HEK293T (cell line): ENCODE measurements around the gene ANKRD11.

Source experiments
- ARNT ChIP-seq: fragments of 450-650 bp; IDR thresholded peaks from 2 replicates; pipeline ENCODE4 v1.6.1; 2017; ENCODE audit warnings: mild to moderate bottlenecking
- BHLHE40 ChIP-seq: fragments of 450-650 bp; IDR thresholded peaks from 2 replicates; pipeline ENCODE4 v1.6.1; 2016; ENCODE audit warnings: mild to moderate bottlenecking, moderate library complexity, borderline replicate concordance
- FOXA1 ChIP-seq: fragments of 450-650 bp; IDR thresholded peaks from 2 replicates; pipeline ENCODE4 v1.6.1; 2016; ENCODE audit warnings: mild to moderate bottlenecking
- FOXK2 ChIP-seq: fragments of 450-650 bp; IDR thresholded peaks from 2 replicates; pipeline ENCODE4 v1.6.1; 2016; ENCODE audit warnings: mild to moderate bottlenecking
- FOXM1 ChIP-seq: fragments of 450-650 bp; IDR thresholded peaks from 2 replicates; pipeline ENCODE4 v1.6.1; 2017; ENCODE audit warnings: mild to moderate bottlenecking, borderline replicate concordance
- HDGF ChIP-seq: fragments of 450-650 bp; IDR thresholded peaks from 2 replicates; pipeline ENCODE4 v1.6.1; 2017; ENCODE audit warnings: antibody characterized with exemption, borderline replicate concordance
- L3MBTL2 ChIP-seq: fragments of 450-650 bp; conservative IDR thresholded peaks from 2 replicates; pipeline ENCODE4 v1.6.1; 2016; ENCODE audit warnings: mild to moderate bottlenecking
- NFRKB ChIP-seq: fragments of 450-650 bp; IDR thresholded peaks from 2 replicates; pipeline ENCODE4 v1.6.1; 2016; ENCODE audit warnings: mild to moderate bottlenecking, moderate library complexity
- SP1 ChIP-seq: fragments of 450-650 bp; IDR thresholded peaks from 2 replicates; pipeline ENCODE4 v1.6.1; 2017
- SUZ12 ChIP-seq: fragments of 450-650 bp; IDR thresholded peaks from 2 replicates; pipeline ENCODE4 v1.6.1; 2016; ENCODE audit warnings: mild to moderate bottlenecking
- TARDBP ChIP-seq: fragments of 450-650 bp; IDR thresholded peaks from 2 replicates; pipeline ENCODE4 v1.6.1; 2016
- TF ChIP-seq, protein P1 (sequence below): fragments of 450-650 bp; IDR thresholded peaks from 2 replicates; pipeline ENCODE4 v1.6.1; 2016

DNA sequence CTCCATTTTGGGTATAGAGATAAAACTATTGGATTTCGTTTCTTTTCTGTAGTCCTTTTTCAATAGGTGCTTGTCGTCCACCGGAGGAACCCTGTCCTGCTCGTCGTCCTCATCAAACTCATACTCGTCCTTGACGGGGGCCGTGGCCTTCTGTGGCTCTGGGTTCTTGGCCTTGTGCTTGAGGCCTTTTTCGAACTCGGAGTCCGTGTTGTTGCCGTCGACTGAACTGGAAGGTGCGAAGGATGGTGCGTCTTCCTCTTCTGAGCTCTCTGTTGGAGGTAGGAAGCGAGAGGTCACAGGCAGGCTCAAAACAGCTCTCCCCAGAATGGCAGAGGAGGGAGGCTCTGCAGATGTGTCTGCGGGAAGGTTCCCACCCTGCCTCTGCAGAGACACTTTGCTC lies 205.0 kb downstream of the ANKRD11 start:
- no peak for TF ChIP-seq SP1
- TF ChIP-seq FOXM1, result no peak
- TF ChIP-seq NFRKB, result no peak
- TF ChIP-seq TARDBP, result no peak
- TF ChIP-seq SUZ12, result no peak
- TF ChIP-seq BHLHE40, result no peak
- no peak for TF ChIP-seq L3MBTL2
- TF ChIP-seq, protein P1, sequence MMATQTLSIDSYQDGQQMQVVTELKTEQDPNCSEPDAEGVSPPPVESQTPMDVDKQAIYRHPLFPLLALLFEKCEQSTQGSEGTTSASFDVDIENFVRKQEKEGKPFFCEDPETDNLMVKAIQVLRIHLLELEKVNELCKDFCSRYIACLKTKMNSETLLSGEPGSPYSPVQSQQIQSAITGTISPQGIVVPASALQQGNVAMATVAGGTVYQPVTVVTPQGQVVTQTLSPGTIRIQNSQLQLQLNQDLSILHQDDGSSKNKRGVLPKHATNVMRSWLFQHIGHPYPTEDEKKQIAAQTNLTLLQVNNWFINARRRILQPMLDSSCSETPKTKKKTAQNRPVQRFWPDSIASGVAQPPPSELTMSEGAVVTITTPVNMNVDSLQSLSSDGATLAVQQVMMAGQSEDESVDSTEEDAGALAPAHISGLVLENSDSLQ, result no peak
- TF ChIP-seq HDGF, result no peak
- no peak for TF ChIP-seq FOXK2
- TF ChIP-seq FOXA1, result no peak
- TF ChIP-seq ARNT, result no peak
